Mesendoderm (in vitro differentiated cells): ENCODE measurements around the gene IGSF6.
"Not testable (repeated sequence)": the region's sequence is repeated elsewhere in the genome, so short reads cannot be mapped to it uniquely, and the experiment has no call there.

Source experiments
- DNase-seq: peaks from one replicate; pipeline ENCODE4 v3.0.0; 2013
- H2AK5ac ChIP-seq: 2 replicates; pipeline ENCODE4 v1.6.1; 2013; ENCODE audit warnings: low read length, inconsistent platforms
- H2BK120ac ChIP-seq: 2 replicates; pipeline ENCODE4 v1.6.1; 2013; ENCODE audit warnings: low read depth, mild to moderate bottlenecking, low read length, moderate library complexity, mixed read lengths
- H2BK15ac ChIP-seq: replicated peaks from 2 replicates; pipeline ENCODE4 v1.6.1; 2013; ENCODE audit warnings: low read depth, mild to moderate bottlenecking, moderate library complexity
- H2BK5ac ChIP-seq: 2 replicates; pipeline ENCODE4 v1.6.1; 2013; ENCODE audit warnings: low read length, inconsistent platforms
- H3K18ac ChIP-seq: 2 replicates; pipeline ENCODE4 v1.6.1; 2013; ENCODE audit warnings: mild to moderate bottlenecking, low read length, mixed read lengths
- H3K23ac ChIP-seq: one replicate; pipeline ENCODE4 v1.6.1; 2013; ENCODE audit warnings: low read length
- H3K27ac ChIP-seq: 2 replicates; pipeline ENCODE4 v1.5.1; 2013; ENCODE audit warnings: low read depth, mild to moderate bottlenecking, inconsistent platforms, low read length, moderate library complexity
- H3K27me3 ChIP-seq: 2 replicates; pipeline ENCODE4 v1.6.1; 2013; ENCODE audit warnings: low read length, control low read depth, mild to moderate bottlenecking, inconsistent platforms; ENCODE audit not compliant: insufficient read depth, poor library complexity
- H3K36me3 ChIP-seq: 2 replicates; pipeline ENCODE4 v1.6.1; 2013; ENCODE audit warnings: low read length, inconsistent platforms; ENCODE audit not compliant: control insufficient read depth, insufficient read depth
- H3K4ac ChIP-seq: one replicate; pipeline ENCODE4 v1.6.1; 2013; ENCODE audit warnings: low read depth, mild to moderate bottlenecking, low read length, moderate library complexity
- H3K4me1 ChIP-seq: 2 replicates; pipeline ENCODE4 v1.6.1; 2013; ENCODE audit warnings: low read depth, low read length, inconsistent platforms; ENCODE audit not compliant: control insufficient read depth
- H3K4me2 ChIP-seq: 2 replicates; pipeline ENCODE4 v1.6.1; 2013; ENCODE audit warnings: low read length
- H3K4me3 ChIP-seq: 2 replicates; pipeline ENCODE4 v1.5.1; 2013; ENCODE audit warnings: mild to moderate bottlenecking, low read length
- H3K56ac ChIP-seq: one replicate; pipeline ENCODE4 v1.6.1; 2013; ENCODE audit warnings: low read length
- H3K79me1 ChIP-seq: 2 replicates; pipeline ENCODE4 v1.6.1; 2013; ENCODE audit warnings: low read length, inconsistent platforms
- H3K79me2 ChIP-seq: 2 replicates; pipeline ENCODE4 v1.6.1; 2013; ENCODE audit warnings: mild to moderate bottlenecking, low read length; ENCODE audit not compliant: control insufficient read depth, insufficient read depth
- H3K9ac ChIP-seq: 2 replicates; pipeline ENCODE4 v1.6.1; 2013; ENCODE audit warnings: low read length, inconsistent platforms
- H4K5ac ChIP-seq: one replicate; pipeline ENCODE4 v1.6.1; 2013; ENCODE audit warnings: low read length
- H4K8ac ChIP-seq: one replicate; pipeline ENCODE4 v1.6.1; 2013; ENCODE audit warnings: low read depth, mild to moderate bottlenecking, control low read depth, low read length, moderate library complexity
- WGBS: extraction: QIAGEN DNeasy Blood & Tissue Kit; methylation state at CpG from one replicate; pipeline ENCODE4 v1.1.7; 2013; ENCODE audit warnings: low lambda C conversion rate, missing lambda C conversion rate; ENCODE audit not compliant: insufficient coverage; ENCODE audit errors: extremely low coverage; 5-methylcytosine and 5-hydroxymethylcytosine counted together

IGSF6 gene

GRCh38 chr16:21605848-21606247, 46.6 kb downstream of the IGSF6 start:
- Histone ChIP-seq H3K4me1 (peaks cover 16% of the 10 kb centered on the region), H3K79me2 (peaks cover 73% of the 10 kb centered on the region), H3K79me1 (peaks cover 32% of the 10 kb centered on the region)
- not testable (repeated sequence) for H3K4me2 ChIP-seq, H4K8ac ChIP-seq, H2BK120ac ChIP-seq, DNase-seq, H3K36me3 ChIP-seq, H4K5ac ChIP-seq, H3K27me3 ChIP-seq, H3K56ac ChIP-seq, H2BK15ac ChIP-seq, H2BK5ac ChIP-seq, H3K4ac ChIP-seq, H3K23ac ChIP-seq, H3K4me3 ChIP-seq, H2AK5ac ChIP-seq, H3K27ac ChIP-seq, H3K18ac ChIP-seq, H3K9ac ChIP-seq
- no CpG with 5 or more reads among the region's 8 CpGs for WGBS

- no peak overlapping the region for H3K27ac ChIP-seq
- no peak overlapping the region for H3K4me2 ChIP-seq
- peaks cover 26% of the 10 kb centered on the region for H3K79me1 ChIP-seq
- no peak overlapping the region for H3K9ac ChIP-seq
- H3K27me3 ChIP-seq, result no peaks in the 10 kb centered on the region
- no peak for DNase-seq
- no peak overlapping the region for H3K56ac ChIP-seq
- H2BK15ac ChIP-seq, result no peak overlapping the region
- peaks cover 3% of the 10 kb centered on the region for H3K4me1 ChIP-seq
- no peak overlapping the region for H3K4ac ChIP-seq
- H3K23ac ChIP-seq, result no peak overlapping the region
- H2BK5ac ChIP-seq, result no peak overlapping the region
- no peak overlapping the region for H4K5ac ChIP-seq
- H3K4me3 ChIP-seq, result no peak overlapping the region
- no peak overlapping the region for H2BK120ac ChIP-seq
- no peak overlapping the region for H4K8ac ChIP-seq
- peaks cover 65% of the 10 kb centered on the region for H3K79me2 ChIP-seq
- H3K36me3 ChIP-seq, result no peaks in the 10 kb centered on the region
- no CpG with 5 or more reads among the region's 3 CpGs for WGBS
- no peak overlapping the region for H3K18ac ChIP-seq
- H2AK5ac ChIP-seq, result no peak overlapping the region
These were observed 48.5 kb downstream of the IGSF6 start for GRCh38 chr16:21603928-21604327.

GRCh38 chr16:21602785-21603184, 49.6 kb downstream of the IGSF6 start:
- Histone ChIP-seq H2BK120ac (no peak overlapping the region), H3K23ac (no peak overlapping the region), H3K18ac (no peak overlapping the region), H3K4me3 (no peak overlapping the region), H3K56ac (no peak overlapping the region), H3K79me2 (peaks cover 56% of the 10 kb centered on the region), H2BK5ac (no peak overlapping the region), H4K5ac (no peak overlapping the region), H3K36me3 (no peaks in the 10 kb centered on the region), H3K27me3 (no peaks in the 10 kb centered on the region), H3K79me1 (peaks cover 17% of the 10 kb centered on the region), H2AK5ac (no peak overlapping the region), H2BK15ac (no peak overlapping the region), H3K4ac (no peak overlapping the region), H3K9ac (no peak overlapping the region), H3K4me1 (no peaks in the 10 kb centered on the region), H3K27ac (no peak overlapping the region), H4K8ac (no peak overlapping the region), H3K4me2 (no peak overlapping the region)
- no CpG with 5 or more reads among the region's 3 CpGs for WGBS
- DNase-seq, result no peak

GRCh38 chr16:21600031-21600773, 52.2 kb downstream of the IGSF6 start:
- WGBS, result no CpG with 5 or more reads among the region's 52 CpGs
- H2BK5ac ChIP-seq, result no peak overlapping the region

GRCh38 chr16:21599122-21600030, 53.0 kb downstream of the IGSF6 start, which contains the start of gene METTL9:
TSS of gene METTL9 (plus strand) at chr16:21599577. CDS start at chr16:21599734, 157 bp downstream.
- Histone ChIP-seq H2BK120ac (peak within 1 kb of the TSS; percentile 69), H3K56ac (peak within 1 kb of the TSS; percentile 99), H3K79me1 (peaks cover 10% of the 10 kb centered on the region), H3K9ac (peak within 1 kb of the TSS; percentile 97), H3K23ac (peak within 1 kb of the TSS; percentile 99), H4K5ac (no peak within 1 kb of the TSS), H3K4ac (peak within 1 kb of the TSS; percentile 89), H4K8ac (peak within 1 kb of the TSS; percentile 95), H2BK15ac (no peak within 1 kb of the TSS), H3K4me3 (peak within 1 kb of the TSS; percentile 88), H2AK5ac (no peak within 1 kb of the TSS), H3K18ac (peak within 1 kb of the TSS; percentile 78), H3K27me3 (no peaks in the 10 kb centered on the region), H3K4me1 (no peaks in the 10 kb centered on the region), H3K36me3 (no peaks in the 10 kb centered on the region), H3K27ac (peak within 1 kb of the TSS; percentile 99), H3K79me2 (peaks cover 33% of the 10 kb centered on the region), H3K4me2 (peak within 1 kb of the TSS; percentile 95), H2BK5ac (peak within 1 kb of the TSS; percentile 54)
- DNase-seq, result peak; percentile 97
- WGBS, result no CpG with 5 or more reads among the region's 100 CpGs

More at GRCh38 chr16:21600031-21600773, 52.2 kb downstream of the IGSF6 start:
- H3K27ac ChIP-seq, result peak overlapping the region; percentile 99
- peak overlapping the region; percentile 78 for H3K18ac ChIP-seq
- no peak overlapping the region for H2BK15ac ChIP-seq
- H3K79me1 ChIP-seq, result peaks cover 15% of the 10 kb centered on the region
- H3K4me3 ChIP-seq, result peak overlapping the region; percentile 77
- no peaks in the 10 kb centered on the region for H3K4me1 ChIP-seq
- peak overlapping the region; percentile 89 for H3K4ac ChIP-seq
- H3K9ac ChIP-seq, result peak overlapping the region; percentile 72
- H3K27me3 ChIP-seq, result no peaks in the 10 kb centered on the region
- no peak overlapping the region for H2AK5ac ChIP-seq
- H3K23ac ChIP-seq, result peak overlapping the region; percentile 37
- H3K56ac ChIP-seq, result peak overlapping the region; percentile 99
- H3K36me3 ChIP-seq, result no peaks in the 10 kb centered on the region
- H3K4me2 ChIP-seq, result peak overlapping the region; percentile 55
- DNase-seq, result peak; percentile 28
- H3K79me2 ChIP-seq, result peaks cover 40% of the 10 kb centered on the region
- peak overlapping the region; percentile 95 for H4K8ac ChIP-seq
- peak overlapping the region; percentile 69 for H2BK120ac ChIP-seq
- H4K5ac ChIP-seq, result no peak overlapping the region
